Tibial nerve (tissue), 4 donors: ENCODE measurements around the gene IRAK4.

Source experiments
- EP300 ChIP-seq, 2 donors: sonication (generic); formaldehyde crosslinking; IDR thresholded peaks; one replicate each; pipeline ENCODE4 v1.6.1; 2017; ENCODE audit warnings: antibody characterized with exemption in 2 of 2, mild to moderate bottlenecking in 1 of 2
- TF ChIP-seq, protein P1 (sequence below), 5 experiments: fragments of 200-600 bp in 3 of 5; fragments of 450-650 bp in 2 of 5; sonication (generic) in 3 of 5; IDR thresholded peaks; one replicate each; pipeline ENCODE4 v1.5.1; 2016 to 2019; ENCODE audit warnings: antibody characterized with exemption in 5 of 5, mild to moderate bottlenecking in 3 of 5, moderate library complexity in 2 of 5

GRCh38 chr12:43832463-43833168, 73.9 kb downstream of the IRAK4 start:
- TF ChIP-seq, protein P1, sequence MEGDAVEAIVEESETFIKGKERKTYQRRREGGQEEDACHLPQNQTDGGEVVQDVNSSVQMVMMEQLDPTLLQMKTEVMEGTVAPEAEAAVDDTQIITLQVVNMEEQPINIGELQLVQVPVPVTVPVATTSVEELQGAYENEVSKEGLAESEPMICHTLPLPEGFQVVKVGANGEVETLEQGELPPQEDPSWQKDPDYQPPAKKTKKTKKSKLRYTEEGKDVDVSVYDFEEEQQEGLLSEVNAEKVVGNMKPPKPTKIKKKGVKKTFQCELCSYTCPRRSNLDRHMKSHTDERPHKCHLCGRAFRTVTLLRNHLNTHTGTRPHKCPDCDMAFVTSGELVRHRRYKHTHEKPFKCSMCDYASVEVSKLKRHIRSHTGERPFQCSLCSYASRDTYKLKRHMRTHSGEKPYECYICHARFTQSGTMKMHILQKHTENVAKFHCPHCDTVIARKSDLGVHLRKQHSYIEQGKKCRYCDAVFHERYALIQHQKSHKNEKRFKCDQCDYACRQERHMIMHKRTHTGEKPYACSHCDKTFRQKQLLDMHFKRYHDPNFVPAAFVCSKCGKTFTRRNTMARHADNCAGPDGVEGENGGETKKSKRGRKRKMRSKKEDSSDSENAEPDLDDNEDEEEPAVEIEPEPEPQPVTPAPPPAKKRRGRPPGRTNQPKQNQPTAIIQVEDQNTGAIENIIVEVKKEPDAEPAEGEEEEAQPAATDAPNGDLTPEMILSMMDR (IDR thresholded peaks at IDR 0.05) = no peak
- TF ChIP-seq EP300 (IDR thresholded peaks at IDR 0.05) = no peak
